Activated CD4-positive, alpha-beta T cell treated with anti-CD3 and anti-CD28 coated beads for 4 hours (primary cell): Measurements from ENCODE around the gene CELF4.

Source experiments
- DNase-seq, 2 donors: peaks; one replicate each; pipeline ENCODE4 v3.0.0-alpha.2; 2020

Gene CELF4

GRCh38 chr18:37457341-37457740 lies 108.3 kb downstream of the CELF4 start:
- no peak for DNase-seq

GRCh38 chr18:37456873-37457272 lies 108.7 kb downstream of the CELF4 start:
- no peak for DNase-seq

GRCh38 chr18:37456395-37456794 lies 109.2 kb downstream of the CELF4 start:
- DNase-seq: no peak

GRCh38 chr18:37453752-37454151 lies 111.8 kb downstream of the CELF4 start:
- DNase-seq: no peak

- no peak for DNase-seq
These were observed 112.8 kb downstream of the CELF4 start for GRCh38 chr18:37452682-37453385.

- no peak for DNase-seq
These were observed 113.6 kb downstream of the CELF4 start for GRCh38 chr18:37452015-37452414.

GRCh38 chr18:37451239-37451825 lies 114.3 kb downstream of the CELF4 start:
- DNase-seq: no peak

- DNase-seq: no peak
These were observed 115.0 kb downstream of the CELF4 start for GRCh38 chr18:37450434-37451132.

- DNase-seq: no peak
These were observed 116.0 kb downstream of the CELF4 start for GRCh38 chr18:37449618-37450017.

- DNase-seq: no peak
These were observed 116.7 kb downstream of the CELF4 start for GRCh38 chr18:37448946-37449345.

GRCh38 chr18:37447962-37448888 lies 117.4 kb downstream of the CELF4 start:
- DNase-seq: no peak

- DNase-seq: no peak
These were observed 119.8 kb downstream of the CELF4 start for GRCh38 chr18:37445836-37446235.

- DNase-seq: no peak
These were observed 120.2 kb downstream of the CELF4 start for GRCh38 chr18:37445368-37445767.

- DNase-seq: no peak
These were observed 122.1 kb downstream of the CELF4 start for GRCh38 chr18:37443325-37444055.

GRCh38 chr18:37442477-37442876 lies 123.1 kb downstream of the CELF4 start:
- DNase-seq: no peak

- no peak for DNase-seq
These were observed 123.8 kb downstream of the CELF4 start for GRCh38 chr18:37441821-37442220.

- no peak for DNase-seq
These were observed 125.4 kb downstream of the CELF4 start for GRCh38 chr18:37440206-37440605.

- no peak for DNase-seq
These were observed 127.0 kb downstream of the CELF4 start for GRCh38 chr18:37438417-37439180.

- DNase-seq: no peak
These were observed 129.6 kb downstream of the CELF4 start for GRCh38 chr18:37435996-37436395.

GRCh38 chr18:37435150-37435867 lies 130.3 kb downstream of the CELF4 start:
- DNase-seq: no peak
